ENCODE data around the gene DPP3.

DNA sequence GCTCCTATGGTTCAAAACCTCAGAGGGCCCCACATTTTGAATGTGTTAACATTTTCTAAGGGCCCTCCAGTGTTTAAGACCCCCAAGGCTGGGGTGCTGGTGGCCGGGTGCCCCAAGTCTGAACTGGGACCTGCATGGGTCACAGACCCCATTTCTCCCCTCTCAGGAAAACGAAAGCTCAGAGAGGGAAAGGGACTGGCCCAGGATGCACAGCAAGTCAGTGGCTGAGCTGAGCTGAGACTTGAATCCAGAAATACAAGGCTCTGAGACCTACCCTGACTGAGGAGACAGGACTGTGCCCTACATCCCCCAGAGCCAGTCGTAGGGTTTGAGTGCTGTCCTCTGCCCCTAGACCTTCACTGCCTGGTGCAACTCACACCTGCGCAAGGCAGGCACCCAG is 70.7 kb downstream of the DPP3 start:
- TF ChIP-seq, protein P1, sequence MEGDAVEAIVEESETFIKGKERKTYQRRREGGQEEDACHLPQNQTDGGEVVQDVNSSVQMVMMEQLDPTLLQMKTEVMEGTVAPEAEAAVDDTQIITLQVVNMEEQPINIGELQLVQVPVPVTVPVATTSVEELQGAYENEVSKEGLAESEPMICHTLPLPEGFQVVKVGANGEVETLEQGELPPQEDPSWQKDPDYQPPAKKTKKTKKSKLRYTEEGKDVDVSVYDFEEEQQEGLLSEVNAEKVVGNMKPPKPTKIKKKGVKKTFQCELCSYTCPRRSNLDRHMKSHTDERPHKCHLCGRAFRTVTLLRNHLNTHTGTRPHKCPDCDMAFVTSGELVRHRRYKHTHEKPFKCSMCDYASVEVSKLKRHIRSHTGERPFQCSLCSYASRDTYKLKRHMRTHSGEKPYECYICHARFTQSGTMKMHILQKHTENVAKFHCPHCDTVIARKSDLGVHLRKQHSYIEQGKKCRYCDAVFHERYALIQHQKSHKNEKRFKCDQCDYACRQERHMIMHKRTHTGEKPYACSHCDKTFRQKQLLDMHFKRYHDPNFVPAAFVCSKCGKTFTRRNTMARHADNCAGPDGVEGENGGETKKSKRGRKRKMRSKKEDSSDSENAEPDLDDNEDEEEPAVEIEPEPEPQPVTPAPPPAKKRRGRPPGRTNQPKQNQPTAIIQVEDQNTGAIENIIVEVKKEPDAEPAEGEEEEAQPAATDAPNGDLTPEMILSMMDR (IDR thresholded peaks at IDR 0.05) = no peak
- TF ChIP-seq, protein P2, sequence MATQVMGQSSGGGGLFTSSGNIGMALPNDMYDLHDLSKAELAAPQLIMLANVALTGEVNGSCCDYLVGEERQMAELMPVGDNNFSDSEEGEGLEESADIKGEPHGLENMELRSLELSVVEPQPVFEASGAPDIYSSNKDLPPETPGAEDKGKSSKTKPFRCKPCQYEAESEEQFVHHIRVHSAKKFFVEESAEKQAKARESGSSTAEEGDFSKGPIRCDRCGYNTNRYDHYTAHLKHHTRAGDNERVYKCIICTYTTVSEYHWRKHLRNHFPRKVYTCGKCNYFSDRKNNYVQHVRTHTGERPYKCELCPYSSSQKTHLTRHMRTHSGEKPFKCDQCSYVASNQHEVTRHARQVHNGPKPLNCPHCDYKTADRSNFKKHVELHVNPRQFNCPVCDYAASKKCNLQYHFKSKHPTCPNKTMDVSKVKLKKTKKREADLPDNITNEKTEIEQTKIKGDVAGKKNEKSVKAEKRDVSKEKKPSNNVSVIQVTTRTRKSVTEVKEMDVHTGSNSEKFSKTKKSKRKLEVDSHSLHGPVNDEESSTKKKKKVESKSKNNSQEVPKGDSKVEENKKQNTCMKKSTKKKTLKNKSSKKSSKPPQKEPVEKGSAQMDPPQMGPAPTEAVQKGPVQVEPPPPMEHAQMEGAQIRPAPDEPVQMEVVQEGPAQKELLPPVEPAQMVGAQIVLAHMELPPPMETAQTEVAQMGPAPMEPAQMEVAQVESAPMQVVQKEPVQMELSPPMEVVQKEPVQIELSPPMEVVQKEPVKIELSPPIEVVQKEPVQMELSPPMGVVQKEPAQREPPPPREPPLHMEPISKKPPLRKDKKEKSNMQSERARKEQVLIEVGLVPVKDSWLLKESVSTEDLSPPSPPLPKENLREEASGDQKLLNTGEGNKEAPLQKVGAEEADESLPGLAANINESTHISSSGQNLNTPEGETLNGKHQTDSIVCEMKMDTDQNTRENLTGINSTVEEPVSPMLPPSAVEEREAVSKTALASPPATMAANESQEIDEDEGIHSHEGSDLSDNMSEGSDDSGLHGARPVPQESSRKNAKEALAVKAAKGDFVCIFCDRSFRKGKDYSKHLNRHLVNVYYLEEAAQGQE (IDR thresholded peaks at IDR 0.05; ENCODE audit: insufficient read depth in 1 of 2, low read depth in 2 of 2, low read length in 1 of 2) = no peak

Measured in Panc1 (cell line).